GM12864 (cell line): Measurements from ENCODE around the gene GANC.

ENCODE experiments used
- DNase-seq: peaks from one replicate; pipeline ENCODE4 v3.0.0-alpha.2; 2011; ENCODE audit warnings: low read depth
- H3K4me3 ChIP-seq: 2 replicates; pipeline ENCODE4 v1.5.1; 2011; ENCODE audit warnings: mild to moderate bottlenecking, low read depth, low read length, control low read depth
- CTCF ChIP-seq: IDR thresholded peaks from 2 replicates; pipeline ENCODE4 v1.5.1; 2011; ENCODE audit warnings: low read depth, mild to moderate bottlenecking, moderate library complexity, low read length, control low read depth, inconsistent platforms; ENCODE audit errors: missing control alignments

The GANC gene

GRCh38 chr15:42385980-42386700 lies 113.1 kb downstream of the GANC start:
- no peak for DNase-seq
- H3K4me3 ChIP-seq = no peak overlapping the region
- no peak for TF ChIP-seq CTCF

- no peak for TF ChIP-seq CTCF
- DNase-seq = no peak
- H3K4me3 ChIP-seq = no peak overlapping the region
These were observed 114.6 kb downstream of the GANC start for GRCh38 chr15:42387603-42388002.

GRCh38 chr15:42392309-42393024 lies 119.5 kb downstream of the GANC start:
- H3K4me3 ChIP-seq = no peak overlapping the region
- TF ChIP-seq CTCF = no peak
- no peak for DNase-seq

- H3K4me3 ChIP-seq = no peak overlapping the region
- DNase-seq = no peak
- no peak for TF ChIP-seq CTCF
These were observed 121.1 kb downstream of the GANC start for GRCh38 chr15:42394106-42394505.

GRCh38 chr15:42395838-42396237 lies 122.8 kb downstream of the GANC start:
- DNase-seq = no peak
- H3K4me3 ChIP-seq = no peak overlapping the region
- no peak for TF ChIP-seq CTCF

GRCh38 chr15:42401544-42402454 lies 128.8 kb downstream of the GANC start:
- DNase-seq = no peak
- no peak overlapping the region for H3K4me3 ChIP-seq
- no peak for TF ChIP-seq CTCF
